ENCODE data around the gene GPR33. TPM values are rescaled to one million over a fixed set of nuclear protein-coding genes. Genes with fewer than 3 reads are reported as not detected.

Gene GPR33
- total and polyA plus RNA-seq, 10 of the 15 experiments (the other 5 are each of a cell fraction or from before 2014, with no cell fraction given): not detected

- FAIRE-seq (no peak), DNase-seq (ENCODE audit: low read depth, low spot score) (no peak), ATAC-seq (no peak)
- in situ Hi-C loops (cut with MboI): no loop called here
- no peak overlapping the region for H3K9ac ChIP-seq (ENCODE audit: control insufficient read depth, insufficient read depth, low read length)
- ChIA-PET SMC1A (ENCODE audit: uncharacterized antibody, unreplicated experiment) (interaction anchor here (0.6 to 0.9 kb wide), 2 partner anchors 9 to 307 kb away, joined by 3 read pairs; no protein-coding TSS in a partner anchor), POLR2A (no interaction called here), CTCF (interaction anchor here (1.9 kb wide), 1 partner anchor 15 kb away, joined by 11 read pairs; no protein-coding TSS in a partner anchor), RAD21 (ENCODE audit: unreplicated experiment) (no interaction called here)
- no peaks in the 10 kb centered on the region for H4K20me1 ChIP-seq (ENCODE audit: control insufficient read depth, insufficient read depth)
- no TSS peak for BruUV-seq (replicated peaks)
- no peaks in the 10 kb centered on the region for H3K79me2 ChIP-seq (ENCODE audit: control insufficient read depth, insufficient read depth, low read length)
- no peak overlapping the region for H3K27ac ChIP-seq (ENCODE audit: control insufficient read depth, insufficient read depth)
- H3K9me3 ChIP-seq (replicated peaks; ENCODE audit: control insufficient read depth, insufficient read depth, low read length): no peaks in the 10 kb centered on the region; the same call in 2 of the 3 replicates
- no peak overlapping the region for H3K4me3 ChIP-seq
- H2AFZ ChIP-seq (ENCODE audit: control insufficient read depth, low read depth, low read length): no peak overlapping the region
- no peaks in the 10 kb centered on the region for H3K36me3 ChIP-seq (ENCODE audit: control insufficient read depth in 2 of 2, insufficient read depth in 2 of 2, low read length in 1 of 2)
- TF ChIP-seq POLR2AphosphoS2 (IDR thresholded peaks at IDR 0.05; ENCODE audit: low read depth, low read length): no peak
- TF ChIP-seq TCF12 (IDR thresholded peaks at IDR 0.05; ENCODE audit: low read depth, low read length): no peak
- TF ChIP-seq PBX3 (IDR thresholded peaks at IDR 0.05; ENCODE audit: insufficient replicate concordance, low read depth, low read length): no peak
- no peak for TF ChIP-seq MTA3 (IDR thresholded peaks at IDR 0.05; ENCODE audit: borderline replicate concordance, low read length)
- TF ChIP-seq BHLHE40 (IDR thresholded peaks at IDR 0.05; ENCODE audit: borderline replicate concordance in 1 of 2, low read depth in 2 of 2, low read length in 1 of 2): no peak
- TF ChIP-seq TCF7 (IDR thresholded peaks at IDR 0.05; ENCODE audit: borderline replicate concordance): no peak
- no peak for TF ChIP-seq KLF5 (IDR thresholded peaks at IDR 0.05; ENCODE audit: partially characterized antibody)
- TF ChIP-seq CREM (IDR thresholded peaks at IDR 0.05; ENCODE audit: low read depth): no peak
- no peak overlapping the region for H3K4me2 ChIP-seq (ENCODE audit: control insufficient read depth, insufficient read depth)
- H3K4me1 ChIP-seq (ENCODE audit: control insufficient read depth, insufficient read depth, low read length): no peaks in the 10 kb centered on the region
- intact Hi-C loops (cut with micrococcal nuclease; ENCODE audit: unreplicated experiment): no loop called here
- no peaks in the 10 kb centered on the region for H3K27me3 ChIP-seq (replicated peaks in 1 of 2; ENCODE audit: control insufficient read depth in 2 of 2, insufficient read depth in 2 of 2, low read length in 1 of 2)
Measured at GRCh38 chr14:31435276-31435675, 52.6 kb downstream of the GPR33 start.

Other genes with a start within 250 kb of the GPR33 start
- gene HEATR5A, start 67.5 kb downstream of the GPR33 start, total RNA-seq (2014; rRNA removed): 9.3 and 11.5 TPM in 2 replicates
- gene HEATR5A, start 67.5 kb downstream of the GPR33 start, total RNA-seq (2014; rRNA removed; fragmentation: Illumina TruSeq; extraction: Trizol): 9.7 and 10.1 TPM in 2 replicates
- 11.6 and 13.4 TPM in 2 replicates for gene HEATR5A, start 67.5 kb downstream of the GPR33 start, total RNA-seq (2021)
- 14.2 and 19.6 TPM in 2 replicates for gene HEATR5A, start 67.5 kb downstream of the GPR33 start, polyA plus RNA-seq (2011; rRNA removed)
- 6.6 and 8.8 TPM in 2 replicates for gene HEATR5A, start 67.5 kb downstream of the GPR33 start, polyA plus RNA-seq (2014; fragmentation: Illumina TruSeq; extraction: Trizol)
- gene HEATR5A, start 67.5 kb downstream of the GPR33 start, polyA plus RNA-seq (2014; fragmentation: Nextera tagmentation; extraction: Ambion mirVana): 10 to 100 TPM; 25.4 to 37.1 TPM
- gene HEATR5A, start 67.5 kb downstream of the GPR33 start, polyA plus RNA-seq (2014; rRNA removed): 4.7 and 5.1 TPM in 2 replicates
- gene HEATR5A, start 67.5 kb downstream of the GPR33 start, polyA plus RNA-seq (2016; fragmentation: Nextera tagmentation; extraction: Ambion mirVana): 10 to 100 TPM; 19.2 to 20.9 TPM
- 32.8 and 35.9 TPM in 2 replicates for gene DTD2, start 30.5 kb downstream of the GPR33 start, total RNA-seq (2014; rRNA removed)
- gene DTD2, start 30.5 kb downstream of the GPR33 start, total RNA-seq (2014; rRNA removed; fragmentation: Illumina TruSeq; extraction: Trizol): 20.2 and 20.8 TPM in 2 replicates
- 22.2 and 22.7 TPM in 2 replicates for gene DTD2, start 30.5 kb downstream of the GPR33 start, total RNA-seq (2021)
- 15.7 and 23.3 TPM in 2 replicates for gene DTD2, start 30.5 kb downstream of the GPR33 start, polyA plus RNA-seq (2011; rRNA removed)
- gene DTD2, start 30.5 kb downstream of the GPR33 start, polyA plus RNA-seq (2014; fragmentation: Illumina TruSeq; extraction: Trizol): 16.2 and 18.5 TPM in 2 replicates
- gene DTD2, start 30.5 kb downstream of the GPR33 start, polyA plus RNA-seq (2014; fragmentation: Nextera tagmentation; extraction: Ambion mirVana): 1 to 10 TPM; 4.5 to 5.4 TPM
- 23.3 and 26.0 TPM in 2 replicates for gene DTD2, start 30.5 kb downstream of the GPR33 start, polyA plus RNA-seq (2014; rRNA removed)
- gene DTD2, start 30.5 kb downstream of the GPR33 start, polyA plus RNA-seq (2016; fragmentation: Nextera tagmentation; extraction: Ambion mirVana): 10 to 100 TPM; 12.3 to 12.4 TPM
- 7.1 and 7.3 TPM in 2 replicates for gene NUBPL, start 73.4 kb upstream of the GPR33 start, total RNA-seq (2014; rRNA removed)
- gene NUBPL, start 73.4 kb upstream of the GPR33 start, total RNA-seq (2014; rRNA removed; fragmentation: Illumina TruSeq; extraction: Trizol): 10.0 and 10.4 TPM in 2 replicates
- gene NUBPL, start 73.4 kb upstream of the GPR33 start, total RNA-seq (2021): 6.4 and 11.0 TPM in 2 replicates
- 11.1 and 13.2 TPM in 2 replicates for gene NUBPL, start 73.4 kb upstream of the GPR33 start, polyA plus RNA-seq (2011; rRNA removed)
- 7.8 and 9.9 TPM in 2 replicates for gene NUBPL, start 73.4 kb upstream of the GPR33 start, polyA plus RNA-seq (2014; fragmentation: Illumina TruSeq; extraction: Trizol)
- gene NUBPL, start 73.4 kb upstream of the GPR33 start, polyA plus RNA-seq (2014; fragmentation: Nextera tagmentation; extraction: Ambion mirVana): 1 to 10 TPM; 3.4 to 4.4 TPM
- gene NUBPL, start 73.4 kb upstream of the GPR33 start, polyA plus RNA-seq (2014; rRNA removed): 5.4 and 6.7 TPM in 2 replicates
- gene NUBPL, start 73.4 kb upstream of the GPR33 start, polyA plus RNA-seq (2016; fragmentation: Nextera tagmentation; extraction: Ambion mirVana): 10 to 100 TPM in 1 of 2 experiments, 1 to 10 TPM in 1; 8.4 to 11.6 TPM

Measured in GM12878 (cell line).